K562 (cell line): Measurements from ENCODE around the gene IPO9. TPM values are rescaled to one million over a fixed set of nuclear protein-coding genes. Genes with fewer than 3 reads are reported as not detected.

Experiments
- BRD4 ChIP-seq: fragments of 200-600 bp; sonication (generic); IDR thresholded peaks from 2 replicates; pipeline ENCODE4 v1.6.1; 2017; ENCODE audit warnings: inconsistent platforms
- EHMT2 ChIP-seq: fragments of 450-650 bp; IDR thresholded peaks from 2 replicates; pipeline ENCODE4 v1.6.1; 2018; ENCODE audit warnings: antibody characterized with exemption
- FOS ChIP-seq: IDR thresholded peaks from 3 replicates; pipeline ENCODE4 v1.6.1; 2011; ENCODE audit not compliant: insufficient read length; ENCODE audit errors: extremely low read depth
- FOXP4 ChIP-seq: sonication (generic); formaldehyde crosslinking; IDR thresholded peaks from 2 replicates; pipeline ENCODE4 v1.8.0; 2022; ENCODE audit warnings: mild to moderate bottlenecking, missing genetic modification reagents, borderline replicate concordance
- KLF6 ChIP-seq: fragments of 250-450 bp; sonication (Bioruptor Pico); IDR thresholded peaks from 2 replicates; pipeline ENCODE4 v1.4.0; 2020; ENCODE audit warnings: mild to moderate bottlenecking, moderate library complexity, borderline replicate concordance
- L3MBTL2 ChIP-seq: fragments of 450-650 bp; IDR thresholded peaks from 2 replicates; pipeline ENCODE4 v1.6.1; 2016; ENCODE audit warnings: mild to moderate bottlenecking, moderate library complexity
- MAFG ChIP-seq: fragments of 450-650 bp; conservative IDR thresholded peaks from 2 replicates; pipeline ENCODE4 v1.6.1; 2016; ENCODE audit warnings: missing genetic modification characterization, missing compliant biosample characterization
- SMAD3 ChIP-seq: fragments of 450-650 bp; formaldehyde crosslinking; conservative IDR thresholded peaks from 2 replicates; pipeline ENCODE4 v1.4.0; 2020; ENCODE audit warnings: mild to moderate bottlenecking
- SPI1 ChIP-seq: IDR thresholded peaks from 2 replicates; pipeline ENCODE4 v1.6.1; 2011; ENCODE audit warnings: low read depth, low read length, control low read depth, borderline replicate concordance
- TGIF2 ChIP-seq: sonication (generic); formaldehyde crosslinking; IDR thresholded peaks from 2 replicates; pipeline ENCODE4 v1.8.1; 2022; ENCODE audit warnings: mild to moderate bottlenecking, missing genetic modification reagents, moderate library complexity
- XRCC5 ChIP-seq: fragments of 200-400 bp; formaldehyde crosslinking; IDR thresholded peaks from 2 replicates; pipeline ENCODE4 v1.6.1; 2017; ENCODE audit warnings: low read depth, mild to moderate bottlenecking, low read length
- ZNF507 ChIP-seq: conservative IDR thresholded peaks from 2 replicates; pipeline ENCODE4 v1.6.1; 2017; ENCODE audit warnings: missing genetic modification characterization, missing compliant biosample characterization
- ZNF589 ChIP-seq: fragments of 200-800 bp; sonication (Bioruptor generic); IDR thresholded peaks from 2 replicates; pipeline ENCODE4 v1.6.1; 2016; ENCODE audit warnings: low read depth, missing genetic modification characterization, missing compliant biosample characterization
- polyA plus RNA-seq, 8 experiments: library from polyadenylated mRNA; depleted of rRNA in 4 of 8; stranded (reverse) in 5 of 8; unstranded in 3 of 8; fragments of >200 nt; fragmentation: Nextera tagmentation in 2 of 8; fragmentation: Illumina TruSeq in 1 of 8; extraction: Ambion mirVana in 2 of 8; extraction: Trizol in 1 of 8; gene quantifications; 2 replicates each; pipeline versions ENCODE4 v1.2.1 to v1.2.3, GENCODE V29; 2011 to 2014; ENCODE audit warnings: inconsistent platforms in 1 of 8, missing spikeins in 1 of 8
- total RNA-seq, 7 experiments: library from RNA; depleted of rRNA in 6 of 7; stranded (reverse); fragments of >200 nt in 6 of 7; fragmentation: Illumina TruSeq in 2 of 7; extraction: Trizol in 2 of 7; gene quantifications; 2 replicates each; pipeline versions ENCODE4 v1.2.1 to v1.2.3, GENCODE V29; 2011 to 2021; ENCODE audit warnings: low replicate concordance in 1 of 7
- TF ChIP-seq, protein P1 (sequence below): IDR thresholded peaks from 3 replicates; pipeline ENCODE4 v1.6.1; 2011; ENCODE audit warnings: borderline replicate concordance, mild to moderate bottlenecking, moderate library complexity; ENCODE audit not compliant: insufficient read length; ENCODE audit errors: extremely low read depth
- TF ChIP-seq, protein P2 (sequence below): fragments of 250-450 bp; sonication (Bioruptor Pico); IDR thresholded peaks from 2 replicates; pipeline ENCODE4 v1.4.0; 2020; ENCODE audit warnings: mild to moderate bottlenecking
- TF ChIP-seq, protein P3 (sequence below): sonication (generic); formaldehyde crosslinking; IDR thresholded peaks from 2 replicates; pipeline ENCODE4 v1.8.0; 2023; ENCODE audit warnings: mild to moderate bottlenecking, missing genetic modification reagents
- TF ChIP-seq, protein P4 (sequence below): fragments of 250-450 bp; sonication (Bioruptor Pico); IDR thresholded peaks from 2 replicates; pipeline ENCODE4 v1.5.0; 2021; ENCODE audit warnings: mild to moderate bottlenecking, borderline replicate concordance

Gene IPO9
- total and polyA plus RNA-seq, 9 of the 15 experiments (the other 6 are each of a cell fraction or from before 2014, with no cell fraction given): 27.9 to 78.6 (median 43.9) TPM

GRCh38 chr1:201883786-201884185, 54.8 kb downstream of the IPO9 start (continued):
- TF ChIP-seq, protein P1, sequence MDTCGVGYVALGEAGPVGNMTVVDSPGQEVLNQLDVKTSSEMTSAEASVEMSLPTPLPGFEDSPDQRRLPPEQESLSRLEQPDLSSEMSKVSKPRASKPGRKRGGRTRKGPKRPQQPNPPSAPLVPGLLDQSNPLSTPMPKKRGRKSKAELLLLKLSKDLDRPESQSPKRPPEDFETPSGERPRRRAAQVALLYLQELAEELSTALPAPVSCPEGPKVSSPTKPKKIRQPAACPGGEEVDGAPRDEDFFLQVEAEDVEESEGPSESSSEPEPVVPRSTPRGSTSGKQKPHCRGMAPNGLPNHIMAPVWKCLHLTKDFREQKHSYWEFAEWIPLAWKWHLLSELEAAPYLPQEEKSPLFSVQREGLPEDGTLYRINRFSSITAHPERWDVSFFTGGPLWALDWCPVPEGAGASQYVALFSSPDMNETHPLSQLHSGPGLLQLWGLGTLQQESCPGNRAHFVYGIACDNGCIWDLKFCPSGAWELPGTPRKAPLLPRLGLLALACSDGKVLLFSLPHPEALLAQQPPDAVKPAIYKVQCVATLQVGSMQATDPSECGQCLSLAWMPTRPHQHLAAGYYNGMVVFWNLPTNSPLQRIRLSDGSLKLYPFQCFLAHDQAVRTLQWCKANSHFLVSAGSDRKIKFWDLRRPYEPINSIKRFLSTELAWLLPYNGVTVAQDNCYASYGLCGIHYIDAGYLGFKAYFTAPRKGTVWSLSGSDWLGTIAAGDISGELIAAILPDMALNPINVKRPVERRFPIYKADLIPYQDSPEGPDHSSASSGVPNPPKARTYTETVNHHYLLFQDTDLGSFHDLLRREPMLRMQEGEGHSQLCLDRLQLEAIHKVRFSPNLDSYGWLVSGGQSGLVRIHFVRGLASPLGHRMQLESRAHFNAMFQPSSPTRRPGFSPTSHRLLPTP: no peak
- TF ChIP-seq XRCC5 (0 out of 2 replicates have a peak, but pooled peaks have one; percentile 59), KLF6 (CRISPR knock-in tag) (0 out of 2 replicates have a peak, but pooled peaks have one; percentile 52), EHMT2 (0 out of 2 replicates have a peak, but pooled peaks have one; percentile 19), MAFG (peak; percentile 77), ZNF589 (CRISPR knock-in tag) (peak; percentile 57; the same call in 1 of the 2 replicates), L3MBTL2 (peak; percentile 23; the same call in 1 of the 2 replicates), TGIF2 (CRISPR knock-in tag) (no peak), FOXP4 (CRISPR knock-in tag) (0 out of 2 replicates have a peak, but pooled peaks have one; percentile 48), SMAD3 (CRISPR knock-in tag) (0 out of 2 replicates have a peak, but pooled peaks have one; percentile 66), BRD4 (no peak), FOS (peak; percentile 4), ZNF507 (no peak), SPI1 (peak; percentile 98)
- TF ChIP-seq, protein P2, sequence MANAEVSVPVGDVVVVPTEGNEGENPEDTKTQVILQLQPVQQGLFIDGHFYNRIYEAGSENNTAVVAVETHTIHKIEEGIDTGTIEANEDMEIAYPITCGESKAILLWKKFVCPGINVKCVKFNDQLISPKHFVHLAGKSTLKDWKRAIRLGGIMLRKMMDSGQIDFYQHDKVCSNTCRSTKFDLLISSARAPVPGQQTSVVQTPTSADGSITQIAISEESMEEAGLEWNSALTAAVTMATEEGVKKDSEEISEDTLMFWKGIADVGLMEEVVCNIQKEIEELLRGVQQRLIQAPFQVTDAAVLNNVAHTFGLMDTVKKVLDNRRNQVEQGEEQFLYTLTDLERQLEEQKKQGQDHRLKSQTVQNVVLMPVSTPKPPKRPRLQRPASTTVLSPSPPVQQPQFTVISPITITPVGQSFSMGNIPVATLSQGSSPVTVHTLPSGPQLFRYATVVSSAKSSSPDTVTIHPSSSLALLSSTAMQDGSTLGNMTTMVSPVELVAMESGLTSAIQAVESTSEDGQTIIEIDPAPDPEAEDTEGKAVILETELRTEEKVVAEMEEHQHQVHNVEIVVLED (CRISPR knock-in tag): 0 out of 2 replicates have a peak, but pooled peaks have one; percentile 9
- TF ChIP-seq, protein P3, sequence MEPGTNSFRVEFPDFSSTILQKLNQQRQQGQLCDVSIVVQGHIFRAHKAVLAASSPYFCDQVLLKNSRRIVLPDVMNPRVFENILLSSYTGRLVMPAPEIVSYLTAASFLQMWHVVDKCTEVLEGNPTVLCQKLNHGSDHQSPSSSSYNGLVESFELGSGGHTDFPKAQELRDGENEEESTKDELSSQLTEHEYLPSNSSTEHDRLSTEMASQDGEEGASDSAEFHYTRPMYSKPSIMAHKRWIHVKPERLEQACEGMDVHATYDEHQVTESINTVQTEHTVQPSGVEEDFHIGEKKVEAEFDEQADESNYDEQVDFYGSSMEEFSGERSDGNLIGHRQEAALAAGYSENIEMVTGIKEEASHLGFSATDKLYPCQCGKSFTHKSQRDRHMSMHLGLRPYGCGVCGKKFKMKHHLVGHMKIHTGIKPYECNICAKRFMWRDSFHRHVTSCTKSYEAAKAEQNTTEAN: 0 out of 2 replicates have a peak, but pooled peaks have one; percentile 70
- TF ChIP-seq, protein P4, sequence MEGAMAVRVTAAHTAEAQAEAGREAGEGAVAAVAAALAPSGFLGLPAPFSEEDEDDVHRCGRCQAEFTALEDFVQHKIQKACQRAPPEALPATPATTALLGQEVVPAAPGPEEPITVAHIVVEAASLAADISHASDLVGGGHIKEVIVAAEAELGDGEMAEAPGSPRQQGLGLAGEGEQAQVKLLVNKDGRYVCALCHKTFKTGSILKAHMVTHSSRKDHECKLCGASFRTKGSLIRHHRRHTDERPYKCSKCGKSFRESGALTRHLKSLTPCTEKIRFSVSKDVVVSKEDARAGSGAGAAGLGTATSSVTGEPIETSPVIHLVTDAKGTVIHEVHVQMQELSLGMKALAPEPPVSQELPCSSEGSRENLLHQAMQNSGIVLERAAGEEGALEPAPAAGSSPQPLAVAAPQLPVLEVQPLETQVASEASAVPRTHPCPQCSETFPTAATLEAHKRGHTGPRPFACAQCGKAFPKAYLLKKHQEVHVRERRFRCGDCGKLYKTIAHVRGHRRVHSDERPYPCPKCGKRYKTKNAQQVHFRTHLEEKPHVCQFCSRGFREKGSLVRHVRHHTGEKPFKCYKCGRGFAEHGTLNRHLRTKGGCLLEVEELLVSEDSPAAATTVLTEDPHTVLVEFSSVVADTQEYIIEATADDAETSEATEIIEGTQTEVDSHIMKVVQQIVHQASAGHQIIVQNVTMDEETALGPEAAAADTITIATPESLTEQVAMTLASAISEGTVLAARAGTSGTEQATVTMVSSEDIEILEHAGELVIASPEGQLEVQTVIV (CRISPR knock-in tag): no peak
